AML-193 (cell line): Measurements from ENCODE around the gene GBX2.

ENCODE experiments used
- DNase-seq, 2 experiments: peaks; one replicate each; lab custom pipeline; 2025; lab: John Stamatoyannopoulos, UW

Gene GBX2

GRCh38 chr2:236167297-236168109 lies 683 bp downstream of the GBX2 start:
- DNase-seq: no peak

- no peak for DNase-seq
Observed at GRCh38 chr2:236166796-236167296, 1.3 kb downstream of the GBX2 start.

GRCh38 chr2:236165842-236166795 lies 2.1 kb downstream of the GBX2 start:
- DNase-seq: no peak

- no peak for DNase-seq
Observed at GRCh38 chr2:236164925-236165841, 3.0 kb downstream of the GBX2 start.

- DNase-seq: no peak
Observed at GRCh38 chr2:236164201-236164924, 3.8 kb downstream of the GBX2 start.

GRCh38 chr2:236163471-236164200 lies 4.5 kb downstream of the GBX2 start:
- DNase-seq: no peak

- DNase-seq: no peak
Observed at GRCh38 chr2:236162882-236163470, 5.2 kb downstream of the GBX2 start.

GRCh38 chr2:236162031-236162845 lies 5.9 kb downstream of the GBX2 start:
- DNase-seq: no peak

- no peak for DNase-seq
Observed at GRCh38 chr2:236161531-236161930, 6.7 kb downstream of the GBX2 start.

GRCh38 chr2:236161082-236161462 lies 7.1 kb downstream of the GBX2 start:
- no peak for DNase-seq

- DNase-seq: no peak
Observed at GRCh38 chr2:236160366-236161081, 7.7 kb downstream of the GBX2 start.

- DNase-seq: no peak
Observed at GRCh38 chr2:236159778-236160170, 8.4 kb downstream of the GBX2 start.

GRCh38 chr2:236158969-236159777 lies 9.0 kb downstream of the GBX2 start:
- no peak for DNase-seq

- DNase-seq: no peak
Observed at GRCh38 chr2:236157815-236158498, 10.2 kb downstream of the GBX2 start.

- DNase-seq: no peak
Observed at GRCh38 chr2:236157366-236157765, 10.8 kb downstream of the GBX2 start.

GRCh38 chr2:236156860-236157194 lies 11.4 kb downstream of the GBX2 start:
- DNase-seq: no peak
